HEK293 (cell line): ENCODE results near the gene BCL11A.

Experiments used
- CTCF ChIA-PET: fragments of 350-600 bp; formaldehyde crosslinking; extraction: SDS; loops from one replicate; lab custom pipeline; 2021; ENCODE audit warnings: antibody characterized with exemption; lab: Yijun Ruan, JAX
- POLR2A ChIA-PET: fragments of 300-600 bp; formaldehyde crosslinking; extraction: SDS; loops from one replicate; lab custom pipeline; 2020; ENCODE audit warnings: antibody characterized with exemption, inconsistent platforms; lab: Yijun Ruan, JAX
- H3K27ac ChIP-seq: fragments of 200-500 bp; sonication (Bioruptor generic); 2 replicates; pipeline ENCODE4 v1.5.1; 2014; ENCODE audit warnings: low read depth, low read length, control low read depth, inconsistent platforms; ENCODE audit errors: extremely low read depth
- H3K36me3 ChIP-seq, 2 experiments: fragments of 200-500 bp in 1 of 2; sonication (Bioruptor generic) in 1 of 2; 1 replicate in 1 of 2; 2 replicates in 1 of 2; pipeline ENCODE4 v1.5.1; 2014 to 2017; ENCODE audit warnings: inconsistent platforms in 2 of 2, low read length in 2 of 2; ENCODE audit not compliant: control insufficient read depth in 2 of 2, insufficient read depth in 1 of 2
- H3K4me1 ChIP-seq: fragments of 200-500 bp; sonication (Bioruptor generic); 2 replicates; pipeline ENCODE4 v1.5.1; 2014; ENCODE audit warnings: mild to moderate bottlenecking, low read length, inconsistent platforms; ENCODE audit not compliant: control insufficient read depth, insufficient read depth
- H3K4me3 ChIP-seq: 2 replicates; pipeline ENCODE4 v1.5.1; 2011; ENCODE audit warnings: low read depth, mild to moderate bottlenecking, control low read depth, low read length, moderate library complexity
- H3K9me3 ChIP-seq: fragments of 200-500 bp; sonication (Bioruptor generic); 2 replicates; pipeline ENCODE4 v1.5.1; 2014; ENCODE audit warnings: low read depth, low read length, inconsistent platforms; ENCODE audit not compliant: control insufficient read depth, insufficient read depth
- GLIS2 ChIP-seq: fragments of 450-650 bp; formaldehyde crosslinking; IDR thresholded peaks from 2 replicates; pipeline ENCODE4 v1.5.1; 2016; ENCODE audit warnings: missing biosample characterization, missing genetic modification characterization
- IKZF3 ChIP-seq: fragments of 450-650 bp; IDR thresholded peaks from 2 replicates; pipeline ENCODE4 v1.5.0; 2018; ENCODE audit warnings: missing biosample characterization, mild to moderate bottlenecking, missing genetic modification characterization, moderate library complexity
- PRDM2 ChIP-seq: fragments of 450-650 bp; formaldehyde crosslinking; IDR thresholded peaks from 2 replicates; pipeline ENCODE4 v1.5.1; 2016; ENCODE audit warnings: missing biosample characterization, missing genetic modification characterization, borderline replicate concordance
- YY1 ChIP-seq: fragments of 450-650 bp; formaldehyde crosslinking; IDR thresholded peaks from 2 replicates; pipeline ENCODE4 v1.5.1; 2018; ENCODE audit warnings: missing biosample characterization, missing genetic modification characterization
- ZBTB1 ChIP-seq: fragments of 450-650 bp; formaldehyde crosslinking; IDR thresholded peaks from 2 replicates; pipeline ENCODE4 v1.5.1; 2016; ENCODE audit warnings: missing biosample characterization, missing genetic modification characterization
- ZNF138 ChIP-seq: fragments of 450-650 bp; formaldehyde crosslinking; IDR thresholded peaks from 2 replicates; pipeline ENCODE4 v1.5.1; 2016; ENCODE audit warnings: missing biosample characterization, missing genetic modification characterization, borderline replicate concordance
- ZNF366 ChIP-seq: fragments of 450-650 bp; formaldehyde crosslinking; conservative IDR thresholded peaks from 2 replicates; pipeline ENCODE4 v1.5.1; 2016; ENCODE audit warnings: missing biosample characterization, missing genetic modification characterization
- ZNF394 ChIP-seq: fragments of 450-650 bp; formaldehyde crosslinking; IDR thresholded peaks from 2 replicates; pipeline ENCODE4 v1.5.1; 2016; ENCODE audit warnings: missing biosample characterization, missing genetic modification characterization, mild to moderate bottlenecking, moderate library complexity, borderline replicate concordance
- ZNF404 ChIP-seq: fragments of 450-650 bp; formaldehyde crosslinking; IDR thresholded peaks from 2 replicates; pipeline ENCODE4 v1.5.1; 2017; ENCODE audit warnings: missing biosample characterization, missing genetic modification characterization
- ZNF529 ChIP-seq: fragments of 450-650 bp; formaldehyde crosslinking; IDR thresholded peaks from 2 replicates; pipeline ENCODE4 v1.5.1; 2017; ENCODE audit warnings: missing genetic modification characterization, missing biosample characterization; ENCODE audit not compliant: insufficient replicate concordance
- ZNF580 ChIP-seq: fragments of 450-650 bp; formaldehyde crosslinking; IDR thresholded peaks from 2 replicates; pipeline ENCODE4 v1.5.1; 2016; ENCODE audit warnings: missing biosample characterization, missing genetic modification characterization
- ZNF585B ChIP-seq: fragments of 450-650 bp; formaldehyde crosslinking; IDR thresholded peaks from 2 replicates; pipeline ENCODE4 v1.5.1; 2016; ENCODE audit warnings: missing biosample characterization, missing genetic modification characterization
- ZNF785 ChIP-seq: fragments of 450-650 bp; formaldehyde crosslinking; IDR thresholded peaks from 2 replicates; pipeline ENCODE4 v1.5.1; 2016; ENCODE audit warnings: missing biosample characterization, missing genetic modification characterization
- ZNF837 ChIP-seq: fragments of 450-650 bp; formaldehyde crosslinking; IDR thresholded peaks from 2 replicates; pipeline ENCODE4 v1.5.1; 2016; ENCODE audit warnings: missing biosample characterization, missing genetic modification characterization
- TF ChIP-seq, protein P1 (sequence below): fragments of 450-650 bp; formaldehyde crosslinking; IDR thresholded peaks from 2 replicates; pipeline ENCODE4 v1.5.1; 2016; ENCODE audit warnings: missing biosample characterization, missing genetic modification characterization, low read depth
- TF ChIP-seq, protein P2 (sequence below): fragments of 450-650 bp; formaldehyde crosslinking; IDR thresholded peaks from 2 replicates; pipeline ENCODE4 v1.5.1; 2016; ENCODE audit warnings: missing biosample characterization, missing genetic modification characterization

Gene BCL11A

DNA sequence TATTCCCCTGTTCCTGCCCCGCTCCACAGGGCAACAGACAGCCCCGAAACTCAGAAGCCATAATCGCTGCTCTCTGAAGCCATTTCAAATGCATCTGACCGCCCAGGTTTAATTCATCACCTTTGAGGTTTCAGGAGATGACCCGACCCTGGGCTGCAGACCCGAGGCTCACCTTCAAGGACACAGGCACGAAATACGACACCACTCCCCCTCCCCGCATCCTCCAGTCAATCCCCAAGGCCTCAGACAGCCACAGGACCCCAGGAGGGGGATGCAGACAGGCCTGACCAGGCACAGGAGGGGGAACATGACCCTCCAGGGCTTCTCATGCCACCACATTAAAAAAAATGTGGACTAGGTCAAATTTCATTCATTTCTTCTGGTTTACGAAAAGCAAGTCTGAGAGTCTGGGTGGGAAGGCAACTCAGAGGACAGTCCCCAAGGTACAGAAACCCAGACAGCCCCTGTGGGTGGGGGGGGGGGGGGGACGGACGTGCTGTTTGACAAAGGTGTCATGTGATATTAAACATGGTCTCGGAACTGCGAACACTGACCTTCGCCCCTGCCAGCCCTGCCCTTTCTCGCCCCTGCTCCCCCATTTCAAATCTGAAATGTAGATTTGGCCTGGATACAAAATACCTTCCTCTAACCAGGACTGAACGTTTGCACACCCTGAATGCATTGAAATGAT is 142.9 kb downstream of the BCL11A start (continued):
- TF ChIP-seq, protein P1, sequence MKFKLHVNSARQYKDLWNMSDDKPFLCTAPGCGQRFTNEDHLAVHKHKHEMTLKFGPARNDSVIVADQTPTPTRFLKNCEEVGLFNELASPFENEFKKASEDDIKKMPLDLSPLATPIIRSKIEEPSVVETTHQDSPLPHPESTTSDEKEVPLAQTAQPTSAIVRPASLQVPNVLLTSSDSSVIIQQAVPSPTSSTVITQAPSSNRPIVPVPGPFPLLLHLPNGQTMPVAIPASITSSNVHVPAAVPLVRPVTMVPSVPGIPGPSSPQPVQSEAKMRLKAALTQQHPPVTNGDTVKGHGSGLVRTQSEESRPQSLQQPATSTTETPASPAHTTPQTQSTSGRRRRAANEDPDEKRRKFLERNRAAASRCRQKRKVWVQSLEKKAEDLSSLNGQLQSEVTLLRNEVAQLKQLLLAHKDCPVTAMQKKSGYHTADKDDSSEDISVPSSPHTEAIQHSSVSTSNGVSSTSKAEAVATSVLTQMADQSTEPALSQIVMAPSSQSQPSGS (tag by site-specific recombination): no peak
- TF ChIP-seq, all 188 proteins: peak for 0

DNA sequence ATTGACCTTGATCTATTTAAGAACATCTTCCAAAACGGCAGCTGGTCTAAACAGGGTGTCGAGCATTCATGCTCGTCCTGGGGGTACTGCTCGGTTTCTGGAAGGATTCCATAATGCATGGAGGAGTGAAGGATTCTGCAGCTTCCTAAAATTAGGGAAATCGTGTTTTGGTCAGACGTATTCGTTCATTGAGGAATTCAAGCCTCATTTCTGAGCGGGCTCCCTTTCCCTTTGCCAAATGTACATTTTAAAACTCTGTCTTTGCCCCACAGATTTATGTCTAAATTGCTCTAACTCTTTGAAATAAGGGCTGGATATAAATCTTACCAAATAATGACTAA is 144.0 kb downstream of the BCL11A start:
- Histone ChIP-seq H3K27ac (no peak overlapping the region), H3K36me3 (no peaks in the 10 kb centered on the region), H3K9me3 (no peaks in the 10 kb centered on the region), H3K4me1 (no peaks in the 10 kb centered on the region), H3K4me3 (no peak overlapping the region)
- ChIA-PET POLR2A (no interaction called here), CTCF (no interaction called here)
- TF ChIP-seq ZNF837 (tag by site-specific recombination): no peak
- no peak for TF ChIP-seq ZNF529 (tag by site-specific recombination)
- no peak for TF ChIP-seq ZBTB1 (tag by site-specific recombination)
- no peak for TF ChIP-seq ZNF394

DNA sequence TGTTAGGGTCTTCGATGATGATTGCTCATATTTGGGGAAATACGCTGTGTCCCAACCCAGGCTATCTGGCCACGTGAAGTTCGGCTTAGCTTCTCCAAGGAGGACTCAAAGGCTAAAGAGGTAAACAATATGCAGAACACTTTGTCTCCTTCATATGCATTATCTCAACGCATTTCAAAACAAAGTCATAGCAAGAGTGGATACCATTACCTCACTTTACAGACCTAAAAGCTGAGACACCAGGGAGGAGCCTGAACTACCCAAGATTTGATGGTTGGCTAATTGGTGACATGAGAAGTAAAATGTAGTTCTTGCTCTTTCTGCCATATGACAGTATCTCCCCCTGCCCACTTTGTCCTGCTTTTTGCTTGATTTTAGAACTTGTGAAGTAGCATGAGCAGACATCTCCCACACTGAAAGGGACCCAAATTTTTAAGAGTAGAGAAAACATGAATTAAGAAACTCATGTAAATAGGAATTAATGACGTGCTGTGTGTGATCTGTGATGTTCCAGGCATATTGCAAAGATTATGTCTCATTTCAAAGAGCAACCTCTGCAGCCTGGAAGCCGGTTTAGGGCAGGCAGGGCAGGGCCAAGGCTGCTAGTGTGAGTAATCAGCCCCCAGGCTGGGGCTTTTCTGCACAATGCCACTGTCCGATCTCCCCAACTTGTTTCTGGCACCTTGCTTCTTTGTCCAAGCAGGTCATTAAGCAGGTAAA is 144.5 kb downstream of the BCL11A start:
- TF ChIP-seq, protein P2, sequence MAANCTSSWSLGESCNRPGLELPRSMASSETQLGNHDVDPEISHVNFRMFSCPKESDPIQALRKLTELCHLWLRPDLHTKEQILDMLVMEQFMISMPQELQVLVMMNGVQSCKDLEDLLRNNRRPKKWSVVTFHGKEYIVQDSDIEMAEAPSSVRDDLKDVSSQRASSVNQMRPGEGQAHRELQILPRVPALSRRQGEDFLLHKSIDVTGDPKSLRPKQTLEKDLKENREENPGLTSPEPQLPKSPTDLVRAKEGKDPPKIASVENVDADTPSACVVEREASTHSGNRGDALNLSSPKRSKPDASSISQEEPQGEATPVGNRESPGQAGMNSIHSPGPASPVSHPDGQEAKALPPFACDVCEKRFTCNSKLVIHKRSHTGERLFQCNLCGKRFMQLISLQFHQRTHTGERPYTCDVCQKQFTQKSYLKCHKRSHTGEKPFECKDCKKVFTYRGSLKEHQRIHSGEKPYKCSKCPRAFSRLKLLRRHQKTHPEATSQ (tag by site-specific recombination): no peak
- TF ChIP-seq ZNF785 (tag by site-specific recombination): no peak
- TF ChIP-seq ZNF404 (tag by site-specific recombination): no peak
- TF ChIP-seq ZNF366 (tag by site-specific recombination): no peak
- TF ChIP-seq GLIS2 (tag by site-specific recombination): no peak
- no peak for TF ChIP-seq PRDM2 (tag by site-specific recombination)
- no peak for TF ChIP-seq IKZF3 (tag by site-specific recombination)
- TF ChIP-seq YY1 (tag by site-specific recombination): no peak
- no peak for TF ChIP-seq ZNF138 (tag by site-specific recombination)
- no peak for TF ChIP-seq ZNF580 (tag by site-specific recombination)
- no peak for TF ChIP-seq ZNF585B (tag by site-specific recombination)
- Histone ChIP-seq H3K27ac (no peak overlapping the region), H3K4me1 (no peaks in the 10 kb centered on the region), H3K36me3 (no peaks in the 10 kb centered on the region), H3K4me3 (no peak overlapping the region), H3K9me3 (no peaks in the 10 kb centered on the region)
- POLR2A ChIA-PET: no interaction called here
- CTCF ChIA-PET: no interaction called here
